HCT116 (cell line): ENCODE data around the gene GSG1L.

Experiments
- CTCF ChIP-seq, 3 experiments: fragments of 200-600 bp in 1 of 3; sonication (generic) in 1 of 3; IDR thresholded peaks in 2 of 3; conservative IDR thresholded peaks in 1 of 3; 2 replicates each; pipeline ENCODE4 v1.5.1; 2012 to 2017; ENCODE audit warnings: low read depth in 2 of 3, low read length in 2 of 3, antibody characterized with exemption in 1 of 3, borderline replicate concordance in 1 of 3, control low read depth in 1 of 3, mild to moderate bottlenecking in 1 of 3, mixed read lengths in 1 of 3, mixed run types in 1 of 3, moderate library complexity in 1 of 3; ENCODE audit not compliant: insufficient read depth in 1 of 3
- POLR2A ChIP-seq: IDR thresholded peaks from 2 replicates; pipeline ENCODE4 v1.7.0; 2011; ENCODE audit warnings: borderline replicate concordance; ENCODE audit not compliant: insufficient read depth, insufficient read length; ENCODE audit errors: extremely low read depth
- RAD21 ChIP-seq: IDR thresholded peaks from 2 replicates; pipeline ENCODE4 v1.6.1; 2012; ENCODE audit warnings: low read depth, mild to moderate bottlenecking
- REST ChIP-seq: IDR thresholded peaks from 2 replicates; pipeline ENCODE4 v1.6.1; 2012; ENCODE audit warnings: low read depth

GRCh38 chr16:27823421-27823820, 240.1 kb downstream of the GSG1L start:
- no peak for TF ChIP-seq CTCF (IDR thresholded peaks at IDR 0.05 in 2 of 3, conservative IDR thresholded peaks at IDR 0.05 in 1 of 3; ENCODE audit: borderline replicate concordance in 1 of 3, insufficient read depth in 1 of 3, low read depth in 2 of 3, low read length in 2 of 3)
- no peak for TF ChIP-seq RAD21
- TF ChIP-seq POLR2A = no peak
- TF ChIP-seq REST = no peak
